HG03045 (cell line): Measurements from ENCODE around the gene CDRT4.
"Not testable (repeated sequence)": the region's sequence is repeated elsewhere in the genome, so short reads cannot be mapped to it uniquely, and the experiment has no call there.

Source experiments
- ATAC-seq: cut with Tn5 transposase; IDR thresholded peaks from one replicate; pipeline ENCODE4 v1.9.1; 2021; ENCODE audit warnings: mild to moderate bottlenecking, moderate library complexity; ENCODE audit not compliant: unreplicated experiment

CDRT4 gene

DNA sequence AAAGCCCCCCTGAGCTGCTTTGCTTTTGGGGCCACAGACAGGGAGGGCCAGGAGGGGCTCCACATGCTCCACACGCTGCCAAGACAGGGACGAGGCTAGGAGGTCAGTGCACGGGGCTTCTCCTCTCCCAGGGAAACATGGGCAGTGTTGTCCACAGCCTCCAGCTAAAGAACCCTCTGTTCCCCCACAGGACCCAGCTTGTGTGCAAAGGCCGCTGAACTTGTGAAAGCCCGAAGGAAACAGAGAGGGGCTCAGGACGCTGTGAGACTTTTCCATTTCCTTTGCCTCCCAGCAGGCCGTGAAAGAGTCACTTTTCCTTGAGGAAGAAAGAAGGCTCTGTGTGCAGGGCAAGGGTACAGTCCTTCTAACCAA is 9.7 kb downstream of the CDRT4 start:
- no peak for ATAC-seq

DNA sequence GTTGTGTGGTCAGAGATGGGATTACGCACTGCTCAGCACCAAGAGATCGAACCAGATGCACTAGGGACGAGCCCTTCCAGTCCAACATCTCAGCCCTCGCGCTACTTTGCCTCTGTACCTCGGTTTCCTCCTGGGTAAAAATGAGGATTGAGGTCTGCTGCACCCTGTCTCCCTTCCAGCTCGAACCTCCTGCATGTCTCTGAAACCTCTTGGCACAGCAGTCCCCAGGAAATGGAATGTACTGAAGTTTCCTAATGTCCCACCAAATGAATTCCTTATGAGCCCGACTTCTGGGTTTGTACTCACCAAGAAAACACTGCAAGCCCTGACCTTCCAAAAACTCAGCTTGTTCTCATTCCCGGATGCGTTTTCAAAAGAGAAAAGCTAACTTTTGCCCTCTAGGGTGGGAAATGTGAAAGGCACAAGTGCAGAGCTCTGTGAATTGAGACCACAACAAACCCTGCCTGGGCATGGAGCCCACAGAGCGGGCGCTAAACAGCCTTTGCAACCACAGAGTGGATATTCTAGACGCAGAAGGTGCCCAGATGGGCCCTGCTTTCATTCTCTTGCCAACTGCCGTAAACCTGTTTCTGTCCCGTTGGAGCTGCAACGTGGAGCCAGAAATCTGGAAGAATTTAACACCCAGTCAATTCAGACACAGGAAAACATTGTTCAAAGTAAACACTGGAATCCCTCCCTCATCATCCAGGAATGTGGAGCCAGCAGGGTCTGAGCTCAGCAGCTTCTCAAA is 10.3 kb downstream of the CDRT4 start:
- no peak for ATAC-seq

DNA sequence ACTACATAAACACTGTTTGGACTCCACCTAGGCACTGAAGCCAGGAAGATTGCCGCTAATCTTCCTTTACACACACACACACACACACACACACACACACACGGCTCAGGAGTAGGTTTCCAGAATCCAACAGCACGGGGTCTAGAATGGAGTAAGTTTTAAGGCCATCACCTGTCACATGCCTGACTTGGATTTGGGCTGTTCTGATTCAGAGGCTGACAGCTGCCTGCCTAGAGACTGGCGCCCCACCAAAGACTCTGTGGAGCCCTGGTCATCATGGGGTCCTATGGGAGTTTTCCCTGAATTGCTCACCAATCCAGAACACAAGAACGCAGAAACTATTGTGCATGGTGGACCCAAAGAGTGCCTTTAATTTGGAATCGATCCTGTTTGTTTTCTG is 10.9 kb downstream of the CDRT4 start:
- ATAC-seq = no peak

DNA sequence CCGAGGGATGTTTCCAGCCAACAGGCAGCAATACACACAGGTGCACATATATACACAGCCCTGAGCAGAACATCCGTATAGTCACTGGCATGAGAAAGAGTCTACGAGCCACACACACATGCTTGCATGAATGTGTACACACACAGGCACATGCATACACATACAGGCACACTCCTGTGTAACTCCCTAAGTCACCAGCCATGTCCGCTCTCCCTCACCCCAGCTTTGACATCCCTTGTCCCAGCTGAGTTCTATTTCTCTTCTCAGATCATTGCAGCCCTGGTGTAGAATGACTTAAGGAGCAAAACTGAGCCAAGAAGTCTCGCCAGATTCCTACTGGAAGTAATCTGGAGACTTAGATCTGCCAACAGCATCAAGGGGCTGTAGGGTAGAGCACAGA is 13.1 kb downstream of the CDRT4 start:
- ATAC-seq = no peak

DNA sequence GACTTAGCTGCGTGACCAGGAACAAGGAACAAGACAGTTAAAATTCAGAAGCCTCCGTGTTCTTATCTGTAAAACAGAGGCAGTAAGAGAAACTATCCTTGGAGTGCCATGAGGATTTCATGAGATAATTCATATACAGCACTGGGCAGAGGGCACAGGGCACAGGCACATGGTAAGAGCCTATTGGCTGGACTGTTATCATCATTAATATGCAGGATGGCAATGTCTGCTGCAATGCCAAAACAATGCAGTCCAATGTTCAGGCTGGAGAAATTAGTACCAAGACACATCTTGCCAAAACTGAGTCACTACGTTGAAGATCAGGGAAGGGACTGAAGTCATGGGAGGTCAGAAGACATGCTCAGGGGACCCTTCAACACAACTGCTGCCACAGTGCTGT is 13.6 kb downstream of the CDRT4 start:
- ATAC-seq = no peak

DNA sequence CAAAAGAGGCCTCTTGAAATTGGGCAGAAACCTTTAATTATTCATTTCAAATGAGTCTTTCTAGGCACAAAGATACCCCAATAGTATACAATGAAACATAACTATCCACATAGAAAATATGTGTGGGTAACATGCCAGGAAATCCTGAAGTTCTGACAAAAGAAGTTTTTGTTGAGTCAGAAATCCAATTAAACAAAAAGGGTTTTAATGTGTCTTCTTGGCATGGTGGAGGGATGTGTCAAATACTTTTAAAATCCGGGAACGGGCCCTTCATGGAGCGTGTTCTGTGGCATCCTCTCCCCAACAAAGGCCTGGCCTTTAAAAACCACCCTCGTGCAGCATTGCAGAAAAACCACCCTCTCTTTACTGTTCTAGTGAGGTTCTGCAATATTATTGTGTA is 14.2 kb downstream of the CDRT4 start:
- no peak for ATAC-seq

DNA sequence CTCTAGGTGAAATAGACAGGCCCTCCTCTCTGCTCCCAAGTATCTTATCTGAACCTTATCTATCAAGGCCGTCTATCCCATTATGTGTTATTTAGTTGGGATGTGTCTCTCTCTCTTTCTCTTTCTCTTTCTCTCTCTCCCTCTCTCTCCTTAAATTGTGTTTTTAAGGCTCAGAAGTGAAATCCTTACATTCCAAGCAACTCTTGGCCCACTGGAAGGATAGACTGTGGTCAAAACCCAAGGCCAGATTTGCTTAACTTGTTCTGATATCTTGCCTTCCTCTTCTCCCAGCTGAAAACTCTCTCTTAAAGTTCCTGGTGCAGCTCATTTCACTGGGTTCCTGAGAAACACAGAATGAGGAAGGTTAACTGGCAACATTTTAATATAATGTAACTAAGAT is 14.7 kb downstream of the CDRT4 start:
- no peak for ATAC-seq

DNA sequence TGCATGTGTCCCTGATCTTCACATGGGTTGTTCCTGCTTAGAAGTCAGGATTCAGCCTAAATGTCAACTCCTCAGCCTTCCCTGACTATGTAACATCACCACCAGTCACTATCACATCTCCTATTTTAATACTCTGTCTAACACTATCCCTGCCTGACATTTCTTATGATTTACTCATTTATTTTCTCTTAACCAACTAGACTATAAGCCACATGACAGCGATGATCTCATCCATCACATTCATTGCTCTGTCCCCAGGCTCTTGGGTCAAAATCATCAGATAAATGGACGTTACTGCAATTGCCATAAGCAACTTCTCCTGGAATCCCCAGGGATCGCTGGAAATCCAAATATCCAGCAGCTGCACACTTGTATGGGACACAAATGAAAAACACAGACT is 15.7 kb downstream of the CDRT4 start:
- ATAC-seq = no peak

DNA sequence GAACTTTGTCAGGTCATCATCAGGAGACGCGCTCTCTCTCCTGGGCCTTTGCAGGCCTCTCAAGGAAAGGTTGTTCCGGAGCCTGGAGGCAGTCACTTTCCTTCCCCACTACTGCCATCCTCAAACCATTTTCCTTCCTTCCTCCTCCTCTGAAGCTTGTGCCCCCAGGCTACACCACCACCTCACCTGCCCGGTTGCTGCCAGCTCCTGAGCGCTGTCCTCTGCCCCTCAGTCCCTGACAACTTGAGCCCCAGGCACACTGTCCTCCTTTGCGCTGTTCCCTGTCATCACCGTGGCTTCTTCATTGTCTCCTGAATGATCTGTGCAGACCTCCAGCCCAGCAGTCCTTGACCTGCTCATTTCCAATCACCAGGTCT is 18.9 kb downstream of the CDRT4 start:
- ATAC-seq = no peak

DNA sequence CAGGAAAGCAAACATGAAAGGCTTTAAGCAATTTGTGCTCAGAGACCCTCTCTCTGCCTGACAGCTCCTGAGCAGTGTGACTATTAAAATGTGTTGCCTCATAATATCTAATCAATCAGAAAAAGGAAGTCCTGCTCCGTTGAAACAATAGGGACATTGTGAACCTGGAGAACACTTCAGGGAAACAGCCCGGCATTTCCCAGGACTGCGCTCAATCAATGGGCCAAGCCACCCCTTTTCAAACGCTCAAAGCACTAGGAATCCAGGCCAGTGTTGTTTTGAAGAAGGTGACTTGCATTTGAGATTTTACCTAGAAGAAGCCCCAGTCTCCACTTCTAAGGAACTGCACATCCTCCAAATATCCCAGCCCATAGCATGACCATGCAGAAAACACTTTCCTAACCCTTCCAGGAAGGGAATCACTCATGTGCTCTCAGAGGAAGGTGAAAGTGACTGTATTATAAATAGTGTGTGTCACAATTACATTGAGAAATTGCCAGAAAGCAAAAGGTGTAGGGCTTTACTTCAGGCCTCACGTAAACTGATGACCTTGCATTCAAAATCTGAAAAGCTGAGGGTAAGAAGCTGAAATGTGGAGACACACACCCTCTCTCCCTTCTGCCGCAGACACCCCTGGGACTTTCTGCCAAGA is 19.4 kb downstream of the CDRT4 start:
- ATAC-seq = no peak

DNA sequence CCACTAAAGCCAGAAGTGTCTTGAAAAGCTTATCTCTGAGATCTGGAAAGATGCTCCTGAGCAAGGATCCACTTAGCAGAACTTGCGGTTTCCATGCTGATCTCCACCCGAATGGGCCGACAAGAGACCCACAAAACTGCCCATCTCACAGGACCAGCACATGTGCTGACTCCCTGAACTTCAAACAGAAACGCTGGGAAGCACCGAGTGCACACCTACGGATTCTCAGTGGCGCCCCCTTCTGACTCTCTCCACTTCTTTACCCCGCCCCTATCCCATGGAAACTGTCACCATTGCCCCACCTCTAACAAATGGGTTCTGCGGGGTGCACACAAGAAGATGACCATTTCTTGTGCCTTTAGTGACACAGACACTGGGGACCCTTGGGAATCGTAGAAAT is 21.4 kb downstream of the CDRT4 start:
- ATAC-seq = no peak

DNA sequence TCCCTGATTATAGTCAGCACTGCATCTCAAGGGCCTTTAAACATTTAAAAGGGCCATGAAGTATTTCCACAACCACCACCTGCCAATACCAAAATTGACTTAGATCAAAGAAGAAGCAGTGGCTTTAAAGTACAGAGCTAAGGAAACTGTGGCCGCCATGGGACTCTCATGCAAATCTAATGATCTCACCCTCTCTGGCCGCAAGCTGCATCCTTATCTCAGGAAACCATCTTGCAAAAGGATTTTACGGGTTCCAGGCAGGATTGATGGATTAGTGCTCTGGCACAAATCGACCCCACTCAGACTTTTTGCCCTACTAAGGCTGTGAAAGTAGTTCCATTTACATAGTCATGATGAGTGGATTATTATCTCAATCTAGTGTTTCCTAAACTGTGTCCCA is 22.6 kb downstream of the CDRT4 start:
- no peak for ATAC-seq

DNA sequence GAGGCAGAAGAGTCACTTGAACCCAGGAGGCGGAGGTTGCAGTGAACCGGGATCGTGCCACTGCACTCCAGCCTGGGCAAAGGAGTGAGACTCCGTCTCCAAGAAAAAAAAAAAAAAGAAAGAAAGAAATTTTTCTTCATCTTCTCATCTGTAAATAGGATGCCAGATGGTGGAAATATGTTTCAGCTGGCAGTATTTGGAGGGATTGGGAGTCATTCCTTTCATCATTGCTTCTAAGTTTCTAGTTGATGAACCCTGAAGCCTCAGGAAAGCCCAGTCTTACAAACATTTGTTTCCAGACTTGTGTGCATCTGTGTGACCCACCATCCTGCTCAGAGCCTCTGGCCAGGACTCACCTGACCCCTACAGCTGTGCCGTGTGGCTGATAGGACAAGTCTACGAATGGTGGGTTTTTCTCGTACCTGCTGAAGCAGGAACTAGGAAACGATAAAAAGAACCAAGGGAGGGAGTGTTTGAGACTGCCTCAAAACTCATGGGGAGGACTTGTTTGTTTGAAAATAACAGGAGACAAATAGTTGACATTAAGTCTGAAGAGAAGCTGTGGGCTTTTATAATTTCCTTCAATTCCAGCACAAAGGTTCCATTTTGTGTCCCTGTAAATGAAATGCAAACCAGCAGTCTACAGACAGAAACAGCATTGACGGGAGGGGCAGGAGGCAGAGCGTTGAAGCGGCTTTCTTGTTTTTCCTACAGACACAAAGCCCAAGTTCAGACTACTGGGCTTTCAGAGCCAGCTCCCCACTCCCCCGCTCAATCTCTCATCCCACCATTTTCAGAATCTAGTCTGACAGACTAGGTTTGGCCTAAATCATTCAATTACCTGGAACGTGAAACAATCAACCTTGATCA is 24.9 kb downstream of the CDRT4 start:
- ATAC-seq = no peak

DNA sequence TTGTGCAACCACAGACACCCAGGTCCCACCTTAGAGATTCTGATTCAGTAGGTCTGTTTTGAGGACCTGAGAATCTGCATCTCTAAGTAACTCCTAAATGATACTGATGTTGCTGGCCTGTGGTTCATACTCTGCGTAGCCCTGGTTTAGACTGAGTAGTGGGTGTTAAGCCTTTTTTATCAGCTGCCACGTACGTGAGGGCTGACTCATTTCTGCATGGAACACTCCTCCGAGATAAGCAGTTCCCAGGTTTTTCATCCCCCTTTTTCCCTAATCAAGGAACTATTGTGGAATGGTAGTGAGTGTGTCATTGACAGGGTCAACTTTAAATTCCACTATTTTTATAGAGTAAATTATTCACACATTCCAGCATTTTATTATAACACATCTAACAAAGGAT is 26.1 kb downstream of the CDRT4 start:
- no peak for ATAC-seq

DNA sequence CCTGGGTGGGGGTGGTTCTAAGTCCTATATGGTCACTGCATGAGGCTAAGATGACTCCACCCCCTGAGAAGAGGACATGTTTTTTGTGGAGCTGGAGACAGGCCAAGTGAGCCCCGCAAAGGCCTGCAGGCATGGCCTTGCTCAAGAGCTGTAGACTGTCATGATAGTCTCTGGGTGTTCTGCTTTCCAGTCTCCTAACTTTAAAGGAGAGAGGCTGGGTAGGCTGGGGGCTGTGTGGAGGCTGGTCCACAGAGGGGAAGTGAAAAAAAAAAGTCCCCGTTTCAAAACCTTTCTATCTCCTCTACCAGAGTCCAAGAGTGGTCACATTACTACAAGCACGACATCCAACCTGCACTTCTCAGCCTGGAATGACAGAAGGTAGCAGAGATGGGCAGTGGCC is 27.1 kb downstream of the CDRT4 start:
- ATAC-seq = no peak

DNA sequence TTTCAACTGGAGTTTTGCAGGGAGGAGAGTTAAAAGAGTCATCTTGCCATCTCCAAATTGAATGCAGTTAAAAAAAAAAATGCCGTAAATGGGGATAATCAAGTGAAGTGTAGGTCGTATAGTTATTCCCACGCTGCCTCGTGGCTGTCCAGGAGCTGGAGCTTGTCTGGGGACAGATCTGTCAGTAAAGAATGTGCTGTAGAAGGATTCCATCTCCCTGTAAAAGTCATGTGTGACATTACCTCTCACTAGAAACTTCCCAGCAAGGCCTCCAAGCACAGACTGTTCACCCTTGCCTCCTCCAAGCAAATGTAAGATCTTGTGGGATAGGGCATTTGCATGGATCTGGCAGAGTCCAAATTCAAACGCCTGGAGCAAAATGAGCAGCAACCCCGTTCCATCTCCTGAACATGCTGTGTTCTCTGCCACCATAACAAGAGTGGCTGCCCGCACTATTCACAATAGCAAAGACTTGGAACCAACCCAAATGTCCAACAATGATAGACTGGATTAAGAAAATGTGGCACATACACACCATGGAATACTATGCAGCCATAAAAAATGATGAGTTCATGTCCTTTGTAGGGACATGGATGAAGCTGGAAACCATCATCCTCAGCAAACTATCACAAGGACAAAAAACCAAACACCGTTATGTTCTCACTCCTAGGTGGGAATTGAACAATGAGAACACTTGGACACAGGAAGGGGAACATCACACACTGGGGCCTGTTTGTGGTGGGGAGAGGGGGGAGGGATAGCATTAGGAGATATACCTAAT is 28.0 kb downstream of the CDRT4 start:
- ATAC-seq = not testable (repeated sequence)

DNA sequence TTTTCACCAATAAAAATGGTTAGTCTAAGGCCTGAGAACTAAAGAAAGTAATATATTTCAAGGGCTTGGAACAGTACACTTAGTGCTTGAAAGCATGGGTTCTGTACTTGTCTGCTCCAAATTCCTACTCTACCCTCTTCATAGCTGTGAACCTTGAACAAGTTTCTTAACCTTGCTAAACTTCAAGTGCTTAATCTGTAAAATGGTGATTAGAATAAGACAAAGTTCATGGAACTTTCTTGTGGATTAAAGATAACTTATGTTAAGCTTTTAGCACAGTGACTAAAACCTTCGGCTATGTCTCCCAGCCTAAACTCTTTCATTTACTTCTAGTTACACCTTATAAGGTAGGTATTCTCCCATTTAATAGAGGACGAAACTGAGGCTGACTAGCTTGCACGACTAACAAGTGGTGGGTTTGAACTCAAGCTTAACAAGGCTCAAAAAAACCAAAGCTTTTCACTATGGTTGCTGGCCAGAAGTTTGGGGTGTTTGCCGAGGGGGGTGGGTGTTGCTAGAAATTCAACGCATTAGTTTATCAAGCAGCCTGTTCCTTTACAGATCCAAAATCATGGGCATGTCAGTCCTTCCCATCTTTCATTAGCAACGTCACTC is 28.8 kb downstream of the CDRT4 start:
- ATAC-seq = no peak

DNA sequence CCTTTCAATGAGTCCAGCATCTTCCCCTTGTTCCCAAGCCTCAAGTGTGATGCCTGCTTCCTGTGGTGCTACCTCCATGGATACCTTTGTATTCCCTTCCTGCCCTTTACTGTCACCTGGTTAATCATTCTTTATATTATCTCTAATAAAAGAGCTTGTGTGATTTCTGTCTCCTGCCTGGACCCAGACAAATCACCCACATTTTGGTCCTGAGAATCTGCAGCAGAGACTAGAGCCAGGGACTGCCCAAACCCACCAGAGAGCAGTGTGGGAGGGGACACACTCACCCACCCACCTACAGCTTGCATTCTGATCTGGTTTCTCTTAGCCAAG is 30.2 kb downstream of the CDRT4 start:
- ATAC-seq = no peak

DNA sequence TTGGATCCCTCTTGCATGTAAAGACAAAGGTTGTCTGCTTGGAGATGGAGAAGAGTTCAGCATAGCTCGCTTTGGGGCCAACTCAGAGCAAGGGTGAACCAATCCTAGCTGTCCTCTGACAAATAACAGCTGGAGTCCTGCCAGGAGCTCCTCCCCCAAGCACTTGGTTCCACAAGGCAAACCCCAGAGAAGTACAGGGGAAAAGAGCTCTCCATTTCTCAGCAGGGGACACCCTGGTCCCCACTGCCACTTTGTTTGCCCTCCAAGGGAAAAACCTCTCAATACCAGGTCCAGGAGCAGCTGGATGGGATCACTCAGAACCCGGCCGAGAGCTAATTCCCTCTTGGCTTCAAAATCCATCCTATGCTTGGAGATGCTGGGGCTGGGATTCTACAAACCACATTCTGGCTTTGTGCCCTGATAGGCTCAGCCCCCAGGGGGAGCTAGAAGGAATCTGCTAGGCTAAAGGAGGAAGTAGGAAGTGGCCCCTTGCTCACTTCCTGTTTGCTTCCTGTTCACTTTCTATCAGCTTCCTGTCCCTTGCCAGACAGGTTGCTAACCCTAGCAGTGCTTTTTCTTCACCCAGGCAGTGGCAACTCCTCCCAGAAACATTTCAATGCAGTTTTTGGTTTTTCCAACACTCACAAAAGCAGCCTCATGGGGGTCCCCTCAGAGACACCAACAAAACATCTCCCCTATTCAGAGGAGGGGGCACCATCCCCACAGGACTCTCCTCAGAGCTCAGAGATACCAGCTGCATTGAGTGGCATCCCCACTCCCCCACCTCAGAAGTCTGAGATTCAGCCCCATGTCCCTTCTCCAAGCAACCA is 30.7 kb downstream of the CDRT4 start:
- no peak for ATAC-seq

DNA sequence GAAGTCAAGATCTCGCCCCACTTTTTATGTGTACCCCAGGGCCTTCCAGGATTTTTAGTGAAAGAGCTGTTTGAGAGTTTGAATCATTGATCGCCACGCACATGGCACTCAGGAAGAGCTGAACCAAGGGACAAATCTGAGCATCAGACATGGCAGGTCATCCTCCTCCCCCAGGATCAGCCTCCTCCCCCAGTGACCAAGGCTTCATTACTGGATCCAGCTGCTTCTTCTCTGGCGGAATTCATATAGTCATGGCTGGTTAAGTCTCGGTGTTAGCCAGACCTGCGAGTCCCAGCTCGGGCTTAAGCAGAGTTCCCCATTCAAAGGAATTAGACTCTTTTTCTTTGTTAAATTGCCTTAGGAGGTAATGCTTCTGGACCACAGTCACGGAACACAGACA is 32.5 kb downstream of the CDRT4 start:
- no peak for ATAC-seq
